Stimulated activated CD4-positive, alpha-beta T cell treated with anti-CD3 and anti-CD28 coated beads, Interleukin-12 subunit alpha, Interleukin-12 subunit beta, amount 100 ng/mL, for 24 hours (primary cell): ENCODE results near the gene VWC2.

Experiments used
- DNase-seq, 2 experiments: peaks; one replicate each; pipeline ENCODE4 v3.0.0-alpha.2; 2020; ENCODE audit warnings: low read depth in 2 of 2

VWC2 gene

DNA sequence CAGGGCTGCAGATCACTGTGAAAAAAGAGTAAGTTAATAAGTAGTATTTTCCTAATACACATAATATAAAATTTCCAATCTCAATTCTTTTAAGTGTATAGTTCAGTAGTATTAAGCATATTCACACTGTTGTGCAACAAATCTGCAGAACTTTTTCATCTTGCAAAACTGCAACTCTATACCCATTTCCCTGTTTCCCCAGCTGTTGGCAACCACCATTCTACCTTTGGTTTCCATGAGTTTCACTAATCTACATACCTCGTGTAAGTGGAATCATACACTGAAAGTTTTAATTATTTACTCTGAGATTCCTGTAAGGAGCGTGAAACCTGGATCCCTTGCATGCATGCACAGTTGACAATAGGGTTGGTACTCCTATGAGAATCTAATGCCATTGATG lies 164.2 kb downstream of the VWC2 start:
- DNase-seq, result no peak
